HG03108 (cell line): ENCODE measurements around the gene TOPBP1.
A peak's percentile ranks its signal among the peaks of the same experiment; 100 is the strongest.

Experiments
- ATAC-seq: cut with Tn5 transposase; IDR thresholded peaks from one replicate; pipeline ENCODE4 v1.9.1; 2021; ENCODE audit warnings: moderate library complexity; ENCODE audit not compliant: unreplicated experiment

Gene TOPBP1

DNA sequence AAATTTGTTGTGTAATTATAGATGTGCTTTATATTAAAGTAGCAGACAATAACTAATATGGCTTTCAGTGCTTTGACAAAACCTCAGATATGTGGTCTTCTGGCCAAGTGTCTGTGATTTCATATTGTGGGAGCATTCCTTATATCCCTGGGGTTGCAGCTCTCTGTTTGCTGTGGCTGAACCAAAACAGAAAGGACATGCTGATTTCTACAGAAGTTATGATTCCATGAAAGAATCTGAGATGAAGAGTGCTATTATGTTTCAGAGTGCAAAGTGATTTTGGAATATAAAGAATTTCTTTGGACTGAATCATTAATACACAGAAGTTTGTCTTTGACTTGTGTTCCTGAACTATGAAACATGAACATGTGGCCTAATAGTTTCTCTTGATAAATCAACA is 51.7 kb downstream of the TOPBP1 start:
- ATAC-seq: no peak

DNA sequence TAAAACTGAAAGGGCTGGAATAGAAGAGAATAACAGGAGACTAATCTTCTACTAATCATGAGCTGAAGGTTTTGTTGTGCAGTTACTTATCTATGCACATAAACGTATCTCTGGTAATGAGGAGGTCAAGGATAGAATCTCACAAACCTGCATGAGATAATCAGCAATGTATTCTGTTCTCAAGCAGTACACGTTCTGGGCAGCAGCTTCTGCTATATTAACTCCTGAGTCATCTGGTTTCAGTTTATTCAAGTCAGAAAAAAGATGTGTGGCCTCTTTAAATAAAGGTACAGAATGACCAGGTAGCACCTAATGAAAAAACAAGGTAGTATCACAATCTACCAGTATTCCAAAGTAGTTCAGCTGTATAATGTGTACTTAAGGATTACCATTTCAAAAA is 53.4 kb downstream of the TOPBP1 start:
- ATAC-seq: no peak

DNA sequence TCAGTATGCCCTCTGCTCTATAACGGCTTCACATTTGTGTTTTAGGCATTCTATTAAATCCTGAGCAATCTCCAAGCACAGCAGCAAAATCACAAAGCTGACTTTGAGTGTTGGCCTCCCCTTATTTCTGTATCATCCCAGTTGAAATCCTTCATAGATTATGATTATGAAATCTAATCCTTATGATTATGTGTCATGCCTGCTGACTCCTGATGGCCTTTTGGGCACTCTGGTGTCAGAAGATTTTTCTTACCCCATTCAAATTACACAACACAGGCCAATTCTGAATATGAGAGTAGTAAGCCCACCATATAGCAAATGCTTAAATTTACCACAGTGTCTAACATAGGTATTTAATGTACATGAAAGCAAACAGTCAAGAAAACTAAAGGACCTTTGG is 53.9 kb downstream of the TOPBP1 start:
- ATAC-seq: no peak

DNA sequence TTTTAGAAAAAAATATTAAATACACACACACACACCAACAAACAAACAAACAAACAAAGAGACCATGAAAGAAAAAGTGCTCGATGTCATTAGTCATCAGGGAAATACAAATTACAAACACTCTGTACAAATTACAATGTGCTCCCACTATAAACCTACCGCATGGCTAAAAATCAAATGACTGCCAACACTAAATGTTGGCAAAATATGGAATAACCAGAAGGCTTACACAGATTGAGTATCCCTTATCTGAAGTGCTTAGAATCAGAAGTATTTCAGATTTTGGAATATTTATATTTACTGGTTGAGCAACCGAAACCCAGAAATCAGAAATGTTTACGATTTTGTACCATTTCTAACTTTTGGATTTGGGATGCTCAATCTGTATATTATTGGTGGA is 54.8 kb downstream of the TOPBP1 start:
- ATAC-seq: no peak

DNA sequence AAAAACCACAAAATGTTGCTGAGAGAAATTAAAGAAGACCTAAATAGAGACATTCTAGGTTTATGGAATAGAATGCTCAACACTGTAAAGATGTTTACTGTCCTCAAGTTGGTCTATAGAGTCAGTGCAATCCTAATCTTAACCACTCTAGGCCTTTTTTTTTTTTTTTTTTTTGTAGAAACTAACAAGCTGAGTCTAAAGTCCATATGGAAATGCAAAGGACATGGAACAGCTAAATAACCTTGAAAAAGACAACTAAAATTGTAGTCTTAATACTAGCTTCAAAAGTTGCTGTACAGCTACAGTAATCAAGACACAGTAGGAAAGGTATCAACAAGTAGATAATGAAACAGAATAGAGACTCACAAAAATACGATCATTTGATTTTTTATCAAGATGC is 55.4 kb downstream of the TOPBP1 start:
- no peak for ATAC-seq

DNA sequence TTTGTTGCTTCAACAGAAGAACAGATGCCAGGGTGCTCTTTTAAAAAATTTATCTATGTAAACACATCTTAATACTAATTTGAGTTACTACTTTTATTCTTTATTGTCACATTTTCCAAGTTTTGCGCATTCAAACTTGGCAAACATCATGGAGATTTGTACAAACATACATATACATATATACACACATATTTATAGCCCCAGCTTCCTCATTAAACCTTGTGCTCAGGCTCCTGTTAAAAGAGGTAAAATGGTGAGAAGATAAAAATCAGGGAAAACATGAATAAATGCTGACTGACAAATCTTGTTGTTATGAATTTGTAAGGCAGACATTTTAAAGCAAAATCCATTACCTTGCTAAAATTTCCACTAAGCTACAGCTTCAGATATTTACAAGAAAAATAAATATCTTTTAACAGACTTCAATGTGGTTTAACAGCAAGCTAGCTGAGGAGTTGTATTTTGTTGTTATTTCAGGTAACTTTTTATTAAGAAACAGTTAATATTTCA is 61.1 kb downstream of the TOPBP1 start:
- no peak for ATAC-seq

DNA sequence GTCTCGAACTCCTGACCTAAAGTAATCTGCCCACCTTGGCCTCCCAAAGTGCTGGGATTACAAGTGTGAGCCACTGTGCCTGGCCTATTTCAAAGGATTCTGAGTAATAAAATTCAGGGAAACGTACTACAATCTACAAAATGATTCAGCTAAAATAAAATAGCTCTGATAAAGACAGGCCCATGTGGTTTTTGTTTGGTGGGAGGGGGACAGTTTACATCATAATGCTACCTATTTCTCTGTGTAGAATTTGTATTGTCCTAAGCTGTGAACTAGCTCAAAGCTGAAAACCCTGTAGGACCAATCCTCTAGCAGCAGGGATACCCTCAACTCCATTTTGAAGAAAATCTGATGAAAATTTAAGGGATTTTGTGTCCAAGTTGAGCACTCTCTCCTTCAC is 62.5 kb downstream of the TOPBP1 start:
- ATAC-seq: no peak

DNA sequence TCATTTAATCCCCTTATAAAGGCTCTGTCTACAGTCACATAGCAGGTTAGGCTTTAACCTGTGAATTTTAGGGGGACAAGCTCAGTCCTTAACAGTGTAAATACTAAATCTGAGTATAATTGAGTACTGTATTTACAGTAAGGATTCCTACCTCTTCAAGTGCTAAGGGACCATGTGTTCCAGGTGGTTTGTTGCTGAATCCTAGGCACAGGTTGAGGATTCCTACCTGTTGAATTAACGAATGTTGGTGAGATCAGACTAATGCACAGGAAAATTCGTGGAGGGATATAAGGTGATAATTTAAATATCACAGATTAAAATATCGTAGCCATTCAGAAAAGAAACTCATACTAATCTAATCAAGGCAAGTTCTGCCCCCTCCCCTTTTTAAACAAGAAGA is 63.3 kb downstream of the TOPBP1 start:
- no peak for ATAC-seq

DNA sequence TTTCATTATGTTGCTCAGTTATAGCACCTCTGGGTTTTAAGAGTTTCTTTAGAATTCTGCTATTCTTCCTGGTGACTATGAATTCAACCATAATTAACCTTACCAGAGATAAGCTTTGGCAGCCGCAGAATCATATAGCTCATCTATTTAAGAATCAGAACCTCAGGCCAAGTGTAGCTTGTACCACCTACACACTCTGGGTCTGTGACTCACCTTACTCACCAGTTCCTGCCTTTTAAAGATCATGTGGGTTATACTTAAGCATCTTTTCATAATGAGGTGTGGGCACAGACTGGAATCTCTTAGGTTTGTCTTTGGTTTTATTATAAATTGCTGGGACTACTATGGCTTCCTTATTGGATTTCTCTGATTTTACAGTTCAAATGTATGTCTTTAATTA is 66.4 kb downstream of the TOPBP1 start:
- no peak for ATAC-seq

DNA sequence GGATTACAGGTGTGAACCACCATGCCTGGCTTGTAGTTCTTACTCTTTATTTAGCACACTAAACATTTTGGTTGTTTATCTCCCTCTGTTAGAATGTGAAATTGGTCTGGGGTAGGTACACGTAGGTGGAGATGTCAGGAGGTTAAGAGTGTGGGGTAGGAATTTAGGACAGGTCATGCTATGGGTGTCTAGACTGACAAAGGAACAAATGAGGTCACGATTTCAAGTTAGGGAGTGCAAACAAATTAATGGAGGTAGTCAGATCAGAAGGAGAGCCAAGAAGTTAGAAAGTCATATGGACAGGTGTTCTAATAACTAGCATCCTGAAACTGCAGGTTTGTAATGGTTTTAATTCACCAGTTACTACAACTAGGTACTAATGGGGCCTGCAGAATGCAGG is 68.5 kb downstream of the TOPBP1 start:
- ATAC-seq: no peak

DNA sequence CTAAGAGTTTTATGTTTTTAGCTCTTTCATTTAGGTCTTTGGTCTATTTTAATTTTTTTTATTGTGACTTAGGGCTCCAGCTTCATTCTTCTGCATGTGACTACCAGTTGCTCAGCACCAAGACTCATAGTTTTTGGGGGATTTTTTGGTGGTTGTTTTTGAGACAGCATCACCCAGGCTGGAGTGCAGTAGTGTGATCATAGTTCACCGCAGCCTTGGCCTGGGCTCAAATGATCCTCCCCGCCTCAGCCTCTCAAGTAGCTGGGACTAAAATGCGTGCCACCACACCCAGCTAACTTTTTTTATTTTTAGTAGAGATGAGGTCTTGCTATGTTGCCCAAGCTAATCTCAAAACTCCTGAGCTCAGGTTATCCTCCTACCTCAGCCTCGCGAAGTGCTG is 68.9 kb downstream of the TOPBP1 start:
- ATAC-seq: no peak

DNA sequence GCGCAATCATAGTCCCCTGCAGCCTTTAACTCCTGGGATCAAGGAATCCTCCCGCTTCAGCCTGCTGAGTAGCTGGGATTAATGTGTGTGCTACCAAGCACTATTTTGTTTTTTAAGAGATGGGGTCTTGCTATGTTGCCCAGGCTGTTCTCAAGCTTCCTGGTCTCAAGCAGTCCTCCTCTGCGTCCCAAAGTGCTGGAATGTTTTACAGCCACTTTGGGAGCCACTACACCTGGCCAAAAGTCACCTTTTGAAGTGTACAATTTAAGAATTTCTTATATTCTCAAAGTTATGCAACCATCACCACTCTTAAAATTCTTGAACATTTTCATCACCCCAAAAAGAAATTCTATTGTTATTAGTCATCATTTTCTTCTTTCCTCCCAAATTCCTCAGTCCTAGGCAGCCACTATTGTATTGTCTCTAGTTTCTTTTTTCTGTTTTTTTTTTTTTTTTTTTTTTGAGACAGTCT is 70.4 kb downstream of the TOPBP1 start:
- ATAC-seq: no peak

DNA sequence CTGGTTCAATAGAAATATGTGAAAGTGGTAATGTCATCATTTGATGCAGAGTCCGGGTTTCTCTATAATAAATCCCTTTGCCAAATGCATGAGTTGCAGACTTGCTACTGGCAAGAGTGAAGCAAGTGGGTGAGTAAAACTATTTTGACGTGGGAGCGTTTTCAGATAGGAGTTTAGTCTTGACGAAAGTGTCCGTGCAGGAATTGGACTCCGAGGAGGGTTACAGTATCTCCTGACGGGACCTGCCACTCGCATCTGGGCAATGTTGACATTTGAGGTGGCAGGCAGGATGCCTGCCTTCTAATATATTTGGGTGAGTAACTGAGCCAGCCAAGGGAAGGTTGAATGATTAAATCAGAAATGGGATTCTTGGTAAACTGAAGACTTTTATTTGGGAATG is 72.2 kb downstream of the TOPBP1 start:
- no peak for ATAC-seq

DNA sequence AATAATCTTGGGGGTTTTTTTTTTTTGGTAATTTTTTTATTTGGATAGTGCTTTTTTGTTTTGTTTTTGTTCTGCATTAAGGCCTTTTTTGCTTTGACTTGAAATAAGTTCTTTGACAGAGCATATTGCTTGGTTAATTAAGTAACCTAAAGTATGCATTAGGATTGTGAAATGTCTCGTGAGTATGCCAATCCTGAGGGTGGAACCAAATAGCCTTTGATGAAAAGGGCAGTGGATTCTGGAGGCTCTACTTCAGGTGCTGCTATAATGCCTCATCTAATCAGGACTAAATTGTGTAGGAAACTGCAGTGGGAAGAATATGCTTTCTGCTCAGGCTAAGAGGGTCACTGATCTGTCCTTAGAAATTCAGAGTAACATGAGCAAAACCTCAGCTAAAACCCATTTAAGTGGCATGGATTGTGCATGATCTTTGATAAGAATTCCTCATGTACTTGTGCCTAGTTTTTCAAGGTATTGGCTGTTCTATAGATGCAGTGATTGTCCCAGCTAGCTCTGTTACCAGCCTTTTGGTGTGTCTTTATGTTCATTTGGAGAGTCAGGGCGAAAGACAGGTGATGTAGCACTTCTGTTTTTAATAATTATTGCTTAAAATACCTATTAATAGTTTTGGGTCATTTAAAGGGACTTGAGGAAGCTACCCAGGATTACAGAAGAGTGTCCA is 72.8 kb downstream of the TOPBP1 start:
- ATAC-seq: no peak

DNA sequence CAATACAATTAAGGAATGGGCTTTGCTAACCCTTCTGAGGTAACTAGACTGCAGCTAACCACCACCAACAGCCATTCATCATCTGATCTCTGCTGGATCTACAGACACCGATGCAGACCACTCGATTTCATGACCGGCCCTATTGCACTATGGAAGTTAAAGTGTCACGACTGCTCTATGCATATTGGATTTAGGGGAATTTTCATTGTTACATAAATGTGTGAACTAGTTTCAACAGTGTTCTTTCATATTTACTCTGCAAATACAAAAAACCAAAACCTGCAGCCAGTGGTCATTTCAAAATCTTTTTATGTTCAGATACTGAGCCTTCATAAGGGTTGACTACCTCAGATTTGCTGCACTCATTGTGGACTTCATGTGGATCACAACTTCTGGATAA is 73.7 kb downstream of the TOPBP1 start:
- no peak for ATAC-seq

DNA sequence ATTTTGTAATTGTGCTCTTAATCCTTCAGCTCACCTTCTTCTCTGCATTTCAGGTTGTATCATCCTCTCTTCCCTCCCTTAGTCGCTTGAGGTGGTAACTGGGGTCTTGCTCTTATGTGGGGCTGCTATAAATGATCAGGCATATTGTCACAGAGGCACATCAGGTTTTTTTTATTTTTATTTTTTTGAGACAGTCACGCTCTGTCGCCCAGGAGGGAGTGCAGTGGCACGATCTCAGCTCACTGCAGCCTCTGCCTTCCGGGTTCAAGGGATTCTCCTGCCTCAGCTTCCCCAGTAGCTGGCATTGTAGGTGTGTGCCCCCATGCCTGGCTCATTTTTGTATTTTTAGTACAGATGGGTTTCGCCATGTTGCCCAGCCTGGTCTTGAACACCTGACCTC is 78.3 kb downstream of the TOPBP1 start:
- no peak for ATAC-seq

DNA sequence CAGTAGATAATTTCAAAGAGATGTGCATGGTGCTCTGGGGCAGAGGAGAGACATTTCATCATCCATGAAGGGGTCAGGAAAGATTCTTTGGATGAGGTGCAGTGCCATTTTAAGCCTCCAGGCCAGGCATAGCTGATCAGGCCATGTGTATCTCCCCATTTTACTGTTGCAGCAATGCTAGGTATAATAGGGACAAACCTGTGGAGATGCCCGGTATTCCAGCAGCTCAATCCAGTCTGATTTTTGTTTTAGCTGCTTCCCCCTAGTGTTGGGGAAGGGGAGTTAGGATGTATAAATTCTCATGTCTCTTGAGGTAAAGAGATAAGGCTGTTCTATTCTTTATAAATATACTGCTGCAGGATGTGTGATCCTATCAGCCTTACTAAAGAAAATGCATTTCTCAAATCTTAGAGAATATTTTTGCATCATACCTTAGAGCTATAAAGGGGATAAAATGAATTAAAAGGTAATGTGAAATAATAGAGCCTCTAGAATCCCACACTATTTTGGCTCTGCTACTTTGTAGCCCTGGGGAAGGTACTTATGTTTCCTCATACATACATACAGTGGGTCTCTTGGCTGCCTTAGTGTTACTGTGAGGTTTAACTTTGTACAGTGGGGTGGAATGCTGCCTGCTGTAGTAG is 83.1 kb downstream of the TOPBP1 start:
- no peak for ATAC-seq

DNA sequence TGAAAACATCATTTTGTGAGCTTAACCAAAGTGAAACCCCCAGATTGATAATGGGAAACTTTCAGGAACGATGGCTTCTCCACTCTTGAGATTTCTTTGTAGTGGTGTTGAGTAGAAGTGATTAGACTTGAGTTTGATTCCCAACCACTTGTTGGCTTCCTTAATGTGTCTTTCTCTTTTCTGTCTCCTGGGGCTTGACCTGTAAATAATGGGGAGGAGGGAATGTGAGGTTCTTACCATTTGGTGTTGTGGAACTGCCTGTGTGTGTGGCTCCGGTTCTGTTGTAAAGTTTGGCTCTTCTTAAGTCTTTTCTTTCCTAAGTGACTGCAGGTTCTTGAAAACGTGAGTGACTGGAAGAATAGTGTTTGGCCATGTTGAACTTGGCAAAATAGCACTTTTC is 85.6 kb downstream of the TOPBP1 start:
- no peak for ATAC-seq

DNA sequence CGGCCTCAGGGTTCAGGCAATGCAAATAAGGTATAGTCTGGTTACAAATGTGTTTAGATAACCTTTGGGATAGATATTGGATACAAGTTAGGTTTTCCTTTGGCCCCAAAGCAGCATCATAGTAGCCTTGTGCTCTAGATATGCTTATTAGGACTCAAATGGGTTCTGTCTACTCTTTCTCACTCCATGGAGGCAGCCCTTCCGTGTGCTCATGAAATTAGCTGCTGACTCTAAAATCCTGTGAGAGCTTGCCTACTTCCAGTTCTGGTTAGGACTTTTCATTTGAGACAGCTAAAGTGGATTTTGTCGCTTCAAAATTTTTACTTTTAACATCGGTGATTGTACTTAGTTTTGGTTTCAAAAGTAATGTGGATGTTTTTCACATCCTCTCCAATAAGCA is 86.7 kb downstream of the TOPBP1 start:
- ATAC-seq: no peak

DNA sequence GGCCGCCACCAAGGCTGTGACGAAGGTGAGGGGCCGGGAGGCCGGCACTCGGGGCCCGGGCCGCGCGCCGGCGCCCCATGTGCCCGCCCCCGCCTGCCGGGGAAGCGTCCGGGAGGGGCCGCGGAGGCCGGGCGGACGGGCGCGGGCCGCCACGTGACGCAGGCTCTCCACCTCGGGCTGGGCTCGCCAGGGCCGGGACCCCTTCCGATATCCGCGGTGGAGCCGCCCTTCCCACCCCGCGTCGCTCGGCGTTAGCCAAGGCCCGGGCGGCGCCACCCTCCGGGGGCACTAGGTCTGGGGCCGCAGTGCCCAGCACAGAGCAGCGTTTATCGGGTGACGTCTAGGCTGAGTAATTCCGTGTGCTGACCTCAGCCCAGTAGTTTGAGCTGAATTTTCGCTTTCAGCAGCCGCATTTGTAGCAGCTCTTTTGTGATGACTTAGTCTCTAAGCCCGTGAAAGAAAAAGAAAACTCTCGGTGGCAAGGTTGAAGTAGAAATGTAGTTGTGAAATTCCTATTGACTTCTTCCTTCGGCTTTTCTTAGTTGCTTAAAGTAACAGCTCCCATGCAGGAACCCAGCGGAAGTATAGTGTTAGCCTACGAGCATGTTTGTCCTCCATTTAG is 87.4 kb downstream of the TOPBP1 start:
- peak; percentile 32 for ATAC-seq

DNA sequence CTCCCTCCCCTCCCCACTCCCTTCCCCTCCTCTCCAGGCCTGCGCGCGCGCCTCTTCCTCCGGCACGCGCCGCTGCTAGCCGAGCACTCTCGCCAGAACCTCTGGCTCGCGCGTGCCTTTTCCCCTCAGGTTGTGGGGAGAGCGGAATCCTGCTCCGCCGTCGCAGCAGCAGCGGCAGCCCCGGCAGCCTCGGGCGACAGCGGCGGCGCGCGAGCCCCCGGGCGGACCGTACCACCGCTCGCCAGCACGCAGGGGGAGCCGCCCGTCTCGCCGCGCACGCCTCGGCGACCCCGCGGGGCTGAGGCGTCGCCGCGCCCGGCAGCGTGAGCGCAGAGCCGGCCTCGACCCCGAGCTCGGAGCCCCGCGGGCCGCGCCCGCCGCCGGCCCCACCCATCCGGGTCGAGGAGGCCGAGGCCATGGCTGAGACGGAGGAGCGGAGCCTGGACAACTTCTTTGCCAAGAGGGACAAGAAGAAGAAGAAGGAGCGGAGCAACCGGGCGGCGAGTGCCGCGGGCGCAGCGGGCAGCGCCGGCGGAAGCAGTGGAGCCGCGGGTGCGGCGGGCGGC is 88.0 kb downstream of the TOPBP1 start, which contains the start of gene CDV3:
Gene CDV3 (plus strand): TSS at position 58 of the 566 bp plus-strand sequence. CDS start 359 bp downstream, at position 417.
- peak; percentile 16 for ATAC-seq
